Measurements from ENCODE around the gene PDSS2.
"Not testable (repeated sequence)": the region's sequence is repeated elsewhere in the genome, so short reads cannot be mapped to it uniquely, and the experiment has no call there.

PDSS2 gene

GRCh38 chr6:107473660-107474059, 14.3 kb upstream of the PDSS2 start:
- DNase-seq, result no peak

DNA sequence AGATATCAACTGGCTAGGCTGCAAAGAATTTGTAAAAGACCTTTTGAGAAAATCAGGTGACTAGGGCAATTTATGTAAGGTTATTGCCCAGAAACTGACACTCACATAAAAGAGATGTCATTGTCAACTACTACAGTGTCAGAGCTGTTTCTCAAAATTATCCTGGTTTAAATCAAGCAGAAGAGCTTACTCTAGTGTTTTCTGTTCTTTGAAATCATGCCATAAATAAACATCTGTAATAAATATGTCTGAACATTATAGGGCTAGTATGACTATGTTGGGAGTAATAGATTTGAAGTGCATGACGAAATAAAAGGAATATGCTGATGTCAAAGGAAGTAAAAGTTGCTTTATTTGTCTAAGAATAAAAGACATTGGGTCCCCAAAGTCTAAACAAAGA, 11.0 kb upstream of the PDSS2 start:
- DNase-seq, result no peak

DNA sequence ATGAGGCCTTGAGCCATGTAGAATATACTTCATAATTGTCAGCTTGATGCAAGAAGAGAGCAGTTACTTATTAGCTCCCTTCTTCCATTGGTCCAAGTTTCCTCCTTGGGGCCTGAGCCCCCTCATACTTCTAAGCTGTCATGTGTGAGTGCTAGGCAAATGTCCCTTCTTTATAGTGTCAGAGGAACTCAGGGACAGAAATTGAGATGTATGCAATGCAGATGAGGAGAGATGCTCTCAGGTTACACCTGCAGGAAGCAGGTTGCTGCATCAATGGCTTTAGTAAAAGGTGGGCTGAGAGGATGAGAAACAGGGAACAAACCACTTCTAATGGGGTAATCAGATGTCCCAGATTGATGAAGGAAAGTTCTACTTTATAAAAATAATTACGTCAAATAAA, 6.7 kb upstream of the PDSS2 start:
- DNase-seq, result no peak

DNA sequence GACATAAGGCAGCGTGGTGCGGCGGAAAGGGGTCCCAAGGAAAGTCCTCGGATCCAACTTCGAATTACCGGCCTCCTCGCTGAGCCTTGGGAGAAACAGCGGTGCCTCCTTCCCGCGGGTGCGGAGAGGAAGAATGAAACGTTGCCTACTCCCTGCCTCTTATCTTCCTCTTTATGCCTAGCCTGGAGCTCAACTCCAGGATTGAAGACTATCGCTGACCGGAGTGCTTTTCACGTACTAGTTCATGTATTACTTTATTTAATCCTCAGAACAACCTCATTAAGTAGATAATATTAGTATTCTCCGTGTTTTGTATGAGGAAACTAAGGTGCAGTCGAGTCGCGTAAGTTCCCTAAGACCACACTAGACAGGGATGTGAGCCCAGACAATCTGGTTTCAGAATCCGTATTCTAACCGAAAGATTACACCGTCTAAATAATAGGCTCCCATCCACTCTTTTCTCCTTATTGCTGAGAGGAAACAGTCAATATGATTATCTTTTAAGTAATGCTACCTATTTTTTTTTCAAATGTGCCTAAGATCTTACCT, 793 bp upstream of the PDSS2 start:
- DNase-seq, result no peak

GRCh38 chr6:107458672-107459282, 587 bp downstream of the PDSS2 start:
- peak; percentile 30 for DNase-seq

DNA sequence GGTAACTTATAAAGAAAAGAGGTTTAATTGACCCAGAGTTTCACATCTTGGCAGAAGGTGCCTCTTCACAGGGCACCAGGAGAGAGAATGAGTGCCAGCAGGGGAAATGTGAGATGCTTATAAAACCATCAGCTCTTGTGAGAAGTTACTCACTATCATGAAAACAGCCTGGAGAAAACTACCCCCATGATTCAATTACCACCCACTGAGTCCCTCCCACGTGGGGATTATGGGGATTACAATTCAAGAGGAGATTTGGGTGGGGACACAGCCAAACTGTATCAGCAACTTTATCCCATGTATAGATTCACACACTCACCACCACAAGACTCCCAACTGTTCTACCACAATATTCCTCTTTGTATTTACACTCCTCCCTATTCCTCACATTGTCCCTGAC, 10.6 kb downstream of the PDSS2 start:
- DNase-seq, result no peak

DNA sequence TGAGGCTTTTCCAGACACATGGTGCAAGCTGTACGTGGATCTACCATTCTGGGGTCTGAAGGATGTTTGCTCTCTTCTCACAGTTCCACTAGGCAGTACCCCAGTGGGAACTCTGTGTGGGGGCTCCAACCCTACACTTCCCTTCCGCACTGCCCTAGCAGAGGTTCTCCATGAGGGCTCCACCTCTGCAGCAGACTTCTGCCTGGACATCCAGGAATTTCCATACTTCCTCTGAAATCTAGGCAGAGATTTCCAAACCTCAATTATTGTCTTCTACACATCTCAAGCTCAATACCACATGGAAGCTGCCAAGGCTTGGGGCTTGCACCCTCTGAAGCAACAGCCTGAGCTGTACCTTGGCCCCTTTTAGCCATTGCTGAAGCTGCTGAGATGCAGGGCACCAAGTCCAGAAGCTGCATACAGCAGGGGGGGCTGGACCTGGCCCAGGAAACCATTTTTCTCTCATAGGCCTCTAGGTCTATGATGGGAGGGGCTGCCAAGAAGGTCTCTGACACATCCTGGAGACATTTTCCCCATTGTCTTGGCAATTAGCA, 11.6 kb downstream of the PDSS2 start:
- no peak for DNase-seq

GRCh38 chr6:107444277-107444676, 15.1 kb downstream of the PDSS2 start:
- no peak for DNase-seq

DNA sequence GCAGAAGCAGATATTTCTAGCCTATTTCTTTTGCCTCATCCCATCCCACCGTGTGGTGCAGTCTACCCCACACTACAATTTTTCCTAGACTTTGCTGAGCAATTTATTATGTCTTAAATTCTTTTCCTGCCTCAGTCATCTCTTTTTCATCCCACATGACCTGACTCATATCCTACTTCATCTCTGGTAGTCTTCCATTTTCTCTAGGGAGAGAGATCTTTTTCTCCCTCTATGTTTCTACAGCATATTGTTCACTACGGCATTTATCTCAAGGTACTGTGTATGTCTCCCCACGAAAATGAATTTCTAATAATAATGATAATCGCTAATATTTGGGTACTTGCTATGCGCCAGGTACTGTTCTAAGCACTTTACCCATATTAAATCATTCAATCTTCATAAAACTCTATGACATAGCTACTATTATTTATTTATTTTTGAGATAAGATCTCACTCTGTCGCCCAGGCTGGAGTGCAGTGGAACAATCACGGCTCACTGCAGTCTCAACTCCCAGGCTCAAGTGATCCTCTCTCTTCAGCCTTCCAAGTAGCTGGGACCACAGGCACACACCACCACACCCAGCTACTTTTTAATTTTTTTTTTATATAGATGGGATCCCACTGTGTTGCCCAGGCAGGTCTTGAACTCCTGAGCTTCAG, 15.6 kb downstream of the PDSS2 start:
- DNase-seq, result no peak

GRCh38 chr6:107442938-107443607, 16.3 kb downstream of the PDSS2 start:
- DNase-seq, result no peak

DNA sequence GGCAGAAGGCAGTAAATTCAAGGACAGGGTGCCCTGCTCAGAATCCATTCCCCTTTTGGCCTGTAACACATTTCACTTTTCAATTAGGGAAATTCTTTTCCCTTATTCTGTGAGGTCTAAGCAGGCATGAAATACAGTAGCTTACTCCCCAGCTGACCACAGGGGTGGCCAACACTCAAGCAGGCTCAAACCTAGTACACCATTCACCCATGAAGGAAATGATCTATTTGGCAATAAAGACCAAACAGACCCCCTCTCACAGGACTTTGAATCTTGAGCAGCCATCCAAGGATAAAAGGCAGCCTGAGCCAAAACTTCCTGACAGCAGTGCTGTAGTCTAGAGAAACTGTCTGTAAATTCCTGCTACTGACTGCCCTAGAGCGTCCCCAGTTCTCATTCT, 17.7 kb downstream of the PDSS2 start:
- DNase-seq, result no peak

DNA sequence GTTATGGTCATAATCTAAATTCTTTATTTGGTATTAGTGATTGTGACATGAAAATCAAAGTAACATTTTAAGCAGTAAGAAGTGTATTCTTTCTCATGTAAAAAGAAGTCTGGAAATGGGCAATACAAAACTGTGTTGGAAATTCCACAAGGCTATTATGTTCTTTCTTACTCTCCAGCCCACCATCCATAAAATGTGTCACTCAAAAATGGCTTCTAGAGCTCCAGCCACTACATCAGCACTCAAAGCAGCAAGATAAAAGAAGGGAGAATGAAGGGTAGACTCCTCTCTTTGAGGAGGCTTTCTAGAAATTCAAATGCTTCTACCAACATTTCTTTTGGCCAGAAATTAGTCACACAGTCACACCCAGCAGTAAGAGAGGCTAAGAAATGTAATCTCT, 18.4 kb downstream of the PDSS2 start:
- no peak for DNase-seq

- no peak for DNase-seq
These were observed 20.0 kb downstream of the PDSS2 start for GRCh38 chr6:107439406-107439805.

GRCh38 chr6:107437691-107438090, 21.7 kb downstream of the PDSS2 start:
- no peak for DNase-seq

DNA sequence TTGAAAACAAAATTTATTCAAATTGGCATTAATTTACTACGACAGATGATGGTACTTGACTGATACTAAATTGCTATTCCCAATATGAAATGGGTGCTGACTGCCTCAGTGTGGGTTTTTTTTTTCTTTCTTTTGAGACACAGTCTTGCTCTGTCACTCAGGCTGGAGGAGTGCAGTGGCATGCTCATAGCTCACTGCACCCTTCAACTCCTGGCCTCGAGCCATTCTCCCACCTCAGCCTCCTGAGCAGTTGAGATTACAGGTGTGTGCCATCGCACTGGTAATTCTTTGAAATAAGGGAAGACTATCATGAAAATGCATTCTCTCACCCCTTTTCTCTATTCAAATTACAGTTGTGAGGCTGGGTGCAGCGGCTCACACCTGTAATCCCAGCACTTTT, 22.5 kb downstream of the PDSS2 start:
- no peak for DNase-seq

- DNase-seq, result no peak
These were observed 23.6 kb downstream of the PDSS2 start for GRCh38 chr6:107435798-107436197.

- no peak for DNase-seq
These were observed 24.6 kb downstream of the PDSS2 start for GRCh38 chr6:107434812-107435211.

GRCh38 chr6:107425951-107426350, 33.4 kb downstream of the PDSS2 start:
- DNase-seq, result not testable (repeated sequence)

GRCh38 chr6:107423474-107423990, 35.8 kb downstream of the PDSS2 start:
- no peak for DNase-seq

DNA sequence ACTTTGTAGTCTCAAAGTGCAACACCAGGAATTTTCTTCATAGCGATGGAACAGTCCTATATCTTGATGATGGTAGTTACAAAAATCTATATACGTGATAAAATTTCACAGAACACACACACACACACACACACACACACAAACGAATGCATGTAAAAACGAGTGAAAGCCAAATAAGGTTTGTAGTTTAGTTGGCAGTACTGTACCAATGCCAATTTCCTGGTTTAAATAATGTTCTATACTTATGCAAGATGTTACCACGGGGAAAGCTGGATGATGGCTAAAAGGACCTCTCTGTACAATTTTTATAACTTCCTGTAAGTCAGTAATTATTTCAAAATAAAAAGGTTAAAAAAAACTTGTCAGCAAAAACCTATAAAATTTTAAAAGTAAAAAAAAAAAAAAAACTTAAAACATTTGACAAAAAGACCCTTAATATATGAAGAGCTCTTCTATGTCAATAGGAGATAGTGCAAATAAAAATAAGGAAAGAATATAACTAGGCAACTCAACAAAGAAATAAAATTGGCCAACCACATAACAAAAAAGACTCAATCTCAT, 37.6 kb downstream of the PDSS2 start:
- no peak for DNase-seq

GRCh38 chr6:107419733-107420132, 39.6 kb downstream of the PDSS2 start:
- DNase-seq, result peak; percentile 2

DNA sequence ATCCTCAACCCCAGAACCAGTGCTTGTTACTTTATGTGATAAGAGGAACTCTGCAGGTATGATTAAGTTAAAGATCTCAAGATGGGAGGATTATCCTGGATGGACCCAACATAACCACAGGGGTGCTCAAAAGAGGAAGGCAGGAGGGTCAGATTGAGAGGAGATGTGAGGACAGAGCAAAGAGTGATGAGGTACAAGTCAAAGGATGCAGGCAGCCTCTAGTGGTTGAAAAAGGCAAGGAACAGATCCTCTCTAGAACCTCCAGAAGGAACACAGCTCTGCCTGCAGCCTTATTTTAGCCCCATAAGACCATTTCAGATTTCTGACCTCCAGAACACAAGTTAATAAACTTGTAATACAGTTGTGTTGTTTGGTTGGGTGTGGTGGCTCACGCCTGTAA, 41.2 kb downstream of the PDSS2 start:
- DNase-seq, result no peak

- no peak for DNase-seq
These were observed 43.2 kb downstream of the PDSS2 start for GRCh38 chr6:107416145-107416544.
